HG02884 (cell line): Measurements from ENCODE around the gene CAST.

Experiments used
- ATAC-seq: cut with Tn5 transposase; IDR thresholded peaks from one replicate; pipeline ENCODE4 v1.9.1; 2021; ENCODE audit warnings: mild to moderate bottlenecking, moderate library complexity; ENCODE audit not compliant: unreplicated experiment

Gene CAST

GRCh38 chr5:96809921-96810320 lies 147.7 kb downstream of the CAST start:
- ATAC-seq, result no peak

GRCh38 chr5:96812851-96813250 lies 150.7 kb downstream of the CAST start:
- no peak for ATAC-seq

GRCh38 chr5:96814041-96814440 lies 151.9 kb downstream of the CAST start:
- no peak for ATAC-seq

- ATAC-seq, result peak; percentile 75
These were observed 154.3 kb downstream of the CAST start for GRCh38 chr5:96816411-96816939.

- ATAC-seq, result peak; percentile 36
These were observed 154.8 kb downstream of the CAST start for GRCh38 chr5:96816991-96817390.

GRCh38 chr5:96817506-96817905 lies 155.3 kb downstream of the CAST start:
- ATAC-seq, result no peak

- no peak for ATAC-seq
These were observed 156.1 kb downstream of the CAST start for GRCh38 chr5:96818125-96818788.

- no peak for ATAC-seq
These were observed 157.6 kb downstream of the CAST start for GRCh38 chr5:96819806-96820205.

GRCh38 chr5:96821260-96821916 lies 159.2 kb downstream of the CAST start:
- no peak for ATAC-seq

GRCh38 chr5:96822686-96823459 lies 160.7 kb downstream of the CAST start:
- no peak for ATAC-seq

- ATAC-seq, result peak; percentile 69
These were observed 161.8 kb downstream of the CAST start for GRCh38 chr5:96823900-96824380.
